GM06990 (cell line): Measurements from ENCODE around the gene TTYH2.

Experiments
- DNase-seq: peaks from one replicate; pipeline ENCODE4 v3.0.0-alpha.2; 2011; ENCODE audit not compliant: insufficient read length; ENCODE audit errors: extremely low read depth
- H3K27me3 ChIP-seq: replicated peaks from 2 replicates; pipeline ENCODE4 v1.6.0; 2011; ENCODE audit warnings: low read length; ENCODE audit not compliant: control insufficient read depth, insufficient read depth
- H3K36me3 ChIP-seq: 2 replicates; pipeline ENCODE4 v1.5.1; 2011; ENCODE audit warnings: low read length; ENCODE audit not compliant: control insufficient read depth, insufficient read depth
- H3K4me3 ChIP-seq: replicated peaks from 2 replicates; pipeline ENCODE4 v1.5.1; 2011; ENCODE audit warnings: low read depth, mild to moderate bottlenecking, control low read depth, low read length
- TF ChIP-seq, protein P1 (sequence below): IDR thresholded peaks from 2 replicates; pipeline ENCODE4 v1.5.1; 2011; ENCODE audit warnings: low read length, control low read depth, mild to moderate bottlenecking, inconsistent platforms; ENCODE audit not compliant: insufficient read depth, poor library complexity, severe bottlenecking

The TTYH2 gene

GRCh38 chr17:74223901-74224300 lies 10.5 kb downstream of the TTYH2 start:
- Histone ChIP-seq H3K27me3 (no peaks in the 10 kb centered on the region), H3K4me3 (no peak overlapping the region), H3K36me3 (no peaks in the 10 kb centered on the region)
- TF ChIP-seq, protein P1, sequence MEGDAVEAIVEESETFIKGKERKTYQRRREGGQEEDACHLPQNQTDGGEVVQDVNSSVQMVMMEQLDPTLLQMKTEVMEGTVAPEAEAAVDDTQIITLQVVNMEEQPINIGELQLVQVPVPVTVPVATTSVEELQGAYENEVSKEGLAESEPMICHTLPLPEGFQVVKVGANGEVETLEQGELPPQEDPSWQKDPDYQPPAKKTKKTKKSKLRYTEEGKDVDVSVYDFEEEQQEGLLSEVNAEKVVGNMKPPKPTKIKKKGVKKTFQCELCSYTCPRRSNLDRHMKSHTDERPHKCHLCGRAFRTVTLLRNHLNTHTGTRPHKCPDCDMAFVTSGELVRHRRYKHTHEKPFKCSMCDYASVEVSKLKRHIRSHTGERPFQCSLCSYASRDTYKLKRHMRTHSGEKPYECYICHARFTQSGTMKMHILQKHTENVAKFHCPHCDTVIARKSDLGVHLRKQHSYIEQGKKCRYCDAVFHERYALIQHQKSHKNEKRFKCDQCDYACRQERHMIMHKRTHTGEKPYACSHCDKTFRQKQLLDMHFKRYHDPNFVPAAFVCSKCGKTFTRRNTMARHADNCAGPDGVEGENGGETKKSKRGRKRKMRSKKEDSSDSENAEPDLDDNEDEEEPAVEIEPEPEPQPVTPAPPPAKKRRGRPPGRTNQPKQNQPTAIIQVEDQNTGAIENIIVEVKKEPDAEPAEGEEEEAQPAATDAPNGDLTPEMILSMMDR, result no peak
- no peak for DNase-seq

- Histone ChIP-seq H3K4me3 (no peak overlapping the region), H3K36me3 (no peaks in the 10 kb centered on the region), H3K27me3 (no peaks in the 10 kb centered on the region)
- TF ChIP-seq, protein P1, result no peak
- DNase-seq, result no peak
Measured at GRCh38 chr17:74224959-74225725, 11.8 kb downstream of the TTYH2 start.

GRCh38 chr17:74226252-74226651 lies 12.9 kb downstream of the TTYH2 start:
- Histone ChIP-seq H3K36me3 (no peaks in the 10 kb centered on the region), H3K27me3 (no peaks in the 10 kb centered on the region), H3K4me3 (no peak overlapping the region)
- DNase-seq, result no peak
- TF ChIP-seq, protein P1, result no peak

DNA sequence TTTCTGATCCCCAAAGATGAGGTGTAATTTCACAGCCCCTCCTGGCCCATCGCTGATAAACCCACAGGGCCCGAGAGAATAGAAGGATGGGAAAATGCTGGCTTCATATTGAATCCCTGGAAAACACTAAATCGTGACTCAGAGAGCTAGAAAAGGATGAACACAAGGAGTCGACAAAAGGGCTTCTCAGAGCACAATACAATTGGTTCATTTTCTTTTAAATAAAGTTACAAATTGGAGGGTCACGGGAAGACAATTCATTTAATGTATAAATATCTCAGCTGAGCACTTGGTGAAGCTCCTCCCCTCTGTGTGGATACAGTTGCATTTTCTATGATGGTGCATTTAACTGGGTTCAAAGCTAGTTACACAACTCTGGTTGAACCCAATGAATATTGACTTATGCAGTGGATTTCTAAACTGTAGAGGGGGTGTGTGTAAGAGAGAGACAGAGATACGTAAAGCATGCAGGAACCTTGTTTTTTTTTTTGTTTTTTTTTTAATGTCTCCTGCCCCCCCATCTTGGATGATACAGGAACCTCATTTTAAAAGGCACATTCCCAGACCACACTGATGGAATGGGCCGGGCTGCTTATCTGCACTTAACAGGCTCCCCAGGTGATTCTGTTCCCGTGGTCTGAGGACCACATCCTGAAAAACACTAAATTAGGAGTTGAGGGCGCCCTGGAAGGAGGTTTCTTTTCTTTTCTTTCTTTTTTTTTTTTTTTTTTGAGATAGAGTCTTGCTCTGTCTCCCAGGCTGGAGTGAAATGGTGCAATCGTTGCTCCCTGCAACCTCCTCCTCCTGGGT lies 14.1 kb downstream of the TTYH2 start:
- TF ChIP-seq, protein P1, result no peak
- no peaks in the 10 kb centered on the region for H3K27me3 ChIP-seq
- no peak overlapping the region for H3K4me3 ChIP-seq
- DNase-seq, result no peak
- H3K36me3 ChIP-seq, result no peaks in the 10 kb centered on the region

DNA sequence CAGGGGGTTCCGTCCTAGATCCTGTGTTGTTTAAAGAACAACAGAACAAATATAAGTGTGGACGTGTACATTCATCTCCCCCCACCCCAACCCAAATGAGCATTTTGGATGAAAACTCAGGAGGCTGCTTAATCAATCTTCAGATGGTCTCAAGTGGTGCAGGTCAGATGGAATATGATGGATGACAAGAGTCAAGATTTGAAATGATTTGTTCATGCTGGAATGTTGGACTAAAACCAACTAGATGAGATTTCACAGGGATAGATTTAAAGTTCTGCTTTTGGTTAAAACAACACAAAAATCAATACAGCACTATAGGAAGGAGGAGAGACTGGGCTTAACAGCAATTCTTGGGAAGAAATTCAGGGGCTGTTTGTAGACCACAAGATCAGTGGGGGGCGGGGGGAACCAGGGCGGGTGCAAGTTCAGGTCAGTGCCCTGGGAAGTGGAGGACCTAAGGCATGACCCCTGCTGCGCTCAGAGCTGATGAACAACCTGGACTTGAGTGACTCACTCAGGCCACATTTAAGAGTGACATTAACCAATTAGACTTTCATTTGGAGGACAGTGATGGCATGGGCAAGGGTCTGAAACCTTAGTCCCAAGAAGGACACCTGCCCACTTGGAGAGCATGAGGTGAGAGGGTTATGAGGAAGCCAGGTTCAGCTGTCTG lies 15.1 kb downstream of the TTYH2 start:
- TF ChIP-seq, protein P1, result no peak
- Histone ChIP-seq H3K36me3 (no peaks in the 10 kb centered on the region), H3K27me3 (no peaks in the 10 kb centered on the region), H3K4me3 (no peak overlapping the region)
- no peak for DNase-seq
